CD8-positive, alpha-beta memory T cell (primary cell): ENCODE measurements around the gene TOR4A. TPM values are rescaled to one million over a fixed set of nuclear protein-coding genes. Genes with fewer than 3 reads are reported as not detected.
"Not testable (repeated sequence)": the region's sequence is repeated elsewhere in the genome, so short reads cannot be mapped to it uniquely, and the experiment has no call there.

Experiments
- CTCF ChIA-PET: fragments of 350-600 bp; sonication (Branson Sonifier 250); formaldehyde crosslinking; loops from one replicate; lab custom pipeline; 2021; ENCODE audit warnings: antibody characterized with exemption; lab: Charles Lee
- POLR2A ChIA-PET: fragments of 350-600 bp; sonication (Branson Sonifier 250); formaldehyde crosslinking; loops from one replicate; lab custom pipeline; 2021; ENCODE audit warnings: antibody characterized with exemption; lab: Charles Lee
- DNase-seq, 5 donors: peaks; one replicate each; pipeline versions ENCODE4 v3.0.0 to v3.0.0-alpha.2; 2020 to 2022; ENCODE audit warnings: mixed read lengths in 1 of 5
- H3K27ac ChIP-seq: one replicate; pipeline ENCODE4 v1.7.0; 2013; ENCODE audit warnings: low read depth, mild to moderate bottlenecking, low read length, moderate library complexity
- H3K27me3 ChIP-seq: 2 replicates; pipeline ENCODE4 v1.7.0; 2013; ENCODE audit warnings: low read length, mild to moderate bottlenecking; ENCODE audit not compliant: insufficient read depth, poor library complexity, severe bottlenecking
- H3K36me3 ChIP-seq: 2 replicates; pipeline ENCODE4 v1.7.0; 2013; ENCODE audit warnings: mild to moderate bottlenecking, low read length, moderate library complexity; ENCODE audit not compliant: insufficient read depth
- H3K4me1 ChIP-seq: 2 replicates; pipeline ENCODE4 v1.7.0; 2013; ENCODE audit warnings: mild to moderate bottlenecking, low read length, moderate library complexity; ENCODE audit not compliant: insufficient read depth
- H3K4me3 ChIP-seq: 2 replicates; pipeline ENCODE4 v1.7.0; 2013; ENCODE audit warnings: mild to moderate bottlenecking, low read length
- H3K9me3 ChIP-seq: 2 replicates; pipeline ENCODE4 v1.7.0; 2013; ENCODE audit warnings: mild to moderate bottlenecking, low read length
- H3K27ac Mint-ChIP-seq, 8 donors: one replicate each; pipeline ENCODE4 v1.8.0; 2020 to 2021; ENCODE audit warnings: mixed read lengths in 8 of 8, mild to moderate bottlenecking in 6 of 8, inconsistent platforms in 3 of 8, moderate library complexity in 3 of 8
- H3K27me3 Mint-ChIP-seq, 2 donors: one replicate each; pipeline ENCODE4 v1.8.0; 2020 to 2021; ENCODE audit warnings: mixed read lengths in 2 of 2, mild to moderate bottlenecking in 1 of 2, moderate library complexity in 1 of 2
- H3K36me3 Mint-ChIP-seq, 3 donors: one replicate each; pipeline ENCODE4 v1.8.0; 2020 to 2021; ENCODE audit warnings: mixed read lengths in 3 of 3, inconsistent platforms in 1 of 3, mild to moderate bottlenecking in 1 of 3
- H3K4me1 Mint-ChIP-seq, 3 donors: one replicate each; pipeline ENCODE4 v1.8.0; 2020 to 2021; ENCODE audit warnings: mixed read lengths in 3 of 3, inconsistent platforms in 1 of 3, mild to moderate bottlenecking in 1 of 3
- H3K4me3 Mint-ChIP-seq, 7 donors: one replicate each; pipeline ENCODE4 v1.8.0; 2020 to 2021; ENCODE audit warnings: mixed read lengths in 7 of 7, mild to moderate bottlenecking in 6 of 7, moderate library complexity in 4 of 7, inconsistent platforms in 2 of 7
- H3K9me3 Mint-ChIP-seq, 5 donors: one replicate each; pipeline ENCODE4 v1.8.0; 2020 to 2022; ENCODE audit warnings: mixed read lengths in 5 of 5, mild to moderate bottlenecking in 3 of 5, moderate library complexity in 2 of 5, inconsistent platforms in 1 of 5
- polyA plus RNA-seq: library from polyadenylated mRNA; unstranded; fragments of 300-500 nt; fragmentation: Illumina TruSeq; gene quantifications from one replicate; pipeline ENCODE4 v1.2.3, GENCODE V29; 2021
- total RNA-seq, 2 experiments: library from RNA; stranded (reverse); gene quantifications; one replicate each; pipeline ENCODE4 v1.2.3, GENCODE V29; 2021

Gene TOR4A
- total and polyA plus RNA-seq, 3 experiments from 2014 or later: 1.8 to 3.9 (median 3.3) TPM

- H3K4me1 ChIP-seq, DNase-seq, H3K27me3 ChIP-seq, H3K27ac Mint-ChIP-seq, H3K4me3 Mint-ChIP-seq, H3K27me3 Mint-ChIP-seq, POLR2A ChIA-PET, H3K4me3 ChIP-seq, H3K9me3 Mint-ChIP-seq, H3K9me3 ChIP-seq, H3K27ac ChIP-seq, H3K36me3 ChIP-seq, H3K4me1 Mint-ChIP-seq: not testable (repeated sequence)
- CTCF ChIA-PET: interaction anchor here (0.8 kb wide), 1 partner anchor 135 kb away, joined by 3 read pairs; no protein-coding TSS in a partner anchor
- peaks cover 0 to 54% (median 4%) of the 10 kb centered on the region in 3 donors for H3K36me3 Mint-ChIP-seq
Observed at GRCh38 chr9:137262173-137262908, 15.2 kb upstream of the TOR4A start.

GRCh38 chr9:137262909-137263285, 14.6 kb upstream of the TOR4A start:
- Mint-ChIP-seq H3K4me1 (peaks cover 1 to 5% (median 4%) of the 10 kb centered on the region in 3 donors), H3K27ac (no peak overlapping the region), H3K4me3 (no peak overlapping the region), H3K9me3 (no peaks in the 10 kb centered on the region), H3K27me3 (no peaks in the 10 kb centered on the region), H3K36me3 (peaks cover 0 to 58% (median 7%) of the 10 kb centered on the region in 3 donors)
- ChIA-PET POLR2A (no interaction called here), CTCF (interaction anchor here (0.8 kb wide), 1 partner anchor 135 kb away, joined by 3 read pairs; no protein-coding TSS in a partner anchor)
- no peak overlapping the region for H3K4me3 ChIP-seq
- DNase-seq: no peak
- H3K36me3 ChIP-seq: peaks cover 4% of the 10 kb centered on the region
- no peaks in the 10 kb centered on the region for H3K4me1 ChIP-seq
- no peaks in the 10 kb centered on the region for H3K9me3 ChIP-seq
- H3K27ac ChIP-seq: no peak overlapping the region
- H3K27me3 ChIP-seq: no peaks in the 10 kb centered on the region

GRCh38 chr9:137263506-137263905, 14.0 kb upstream of the TOR4A start:
- Mint-ChIP-seq H3K27me3 (no peaks in the 10 kb centered on the region), H3K9me3 (no peaks in the 10 kb centered on the region), H3K4me1 (peaks cover 1 to 6% (median 4%) of the 10 kb centered on the region in 3 donors), H3K27ac (no peak overlapping the region), H3K4me3 (no peak overlapping the region), H3K36me3 (peaks cover under 1 to 60% (median 7%) of the 10 kb centered on the region in 3 donors)
- Histone ChIP-seq H3K27ac (no peak overlapping the region), H3K4me3 (no peak overlapping the region), H3K4me1 (no peaks in the 10 kb centered on the region), H3K27me3 (no peaks in the 10 kb centered on the region), H3K36me3 (peaks cover 4% of the 10 kb centered on the region), H3K9me3 (no peaks in the 10 kb centered on the region)
- ChIA-PET POLR2A (no interaction called here), CTCF (no interaction called here)
- DNase-seq: no peak

- peaks cover 5 to 60% (median 10%) of the 10 kb centered on the region in 3 donors for H3K36me3 Mint-ChIP-seq
- H3K27me3 Mint-ChIP-seq: no peaks in the 10 kb centered on the region
- H3K4me3 Mint-ChIP-seq: no peak overlapping the region
- CTCF ChIA-PET: no interaction called here
- Histone ChIP-seq H3K9me3 (no peaks in the 10 kb centered on the region), H3K27ac (no peak overlapping the region), H3K4me1 (no peaks in the 10 kb centered on the region), H3K4me3 (no peak overlapping the region), H3K36me3 (peaks cover 4% of the 10 kb centered on the region), H3K27me3 (no peaks in the 10 kb centered on the region)
- H3K9me3 Mint-ChIP-seq: no peaks in the 10 kb centered on the region
- H3K27ac Mint-ChIP-seq: no peak overlapping the region
- no peak for DNase-seq
- POLR2A ChIA-PET: interaction anchor here (0.6 kb wide), 1 partner anchor 24 kb away, joined by 6 read pairs; no protein-coding TSS in a partner anchor
- H3K4me1 Mint-ChIP-seq: peaks cover 1 to 10% (median 4%) of the 10 kb centered on the region in 3 donors
Observed at GRCh38 chr9:137264067-137264466, 13.5 kb upstream of the TOR4A start.

GRCh38 chr9:137265496-137266161, 11.9 kb upstream of the TOR4A start:
- H3K4me3 Mint-ChIP-seq: no peak overlapping the region
- H3K27ac ChIP-seq: no peak overlapping the region
- H3K4me1 Mint-ChIP-seq: peaks cover 3 to 10% (median 4%) of the 10 kb centered on the region in 3 donors
- no peaks in the 10 kb centered on the region for H3K9me3 Mint-ChIP-seq
- no peak overlapping the region for H3K27ac Mint-ChIP-seq
- peaks cover 5 to 65% (median 13%) of the 10 kb centered on the region in 3 donors for H3K36me3 Mint-ChIP-seq
- no peak overlapping the region for H3K4me3 ChIP-seq
- H3K9me3 ChIP-seq: no peaks in the 10 kb centered on the region
- no peaks in the 10 kb centered on the region for H3K27me3 Mint-ChIP-seq
- H3K36me3 ChIP-seq: peaks cover 4% of the 10 kb centered on the region
- no peaks in the 10 kb centered on the region for H3K27me3 ChIP-seq
- POLR2A ChIA-PET: no interaction called here
- DNase-seq: no peak
- H3K4me1 ChIP-seq: no peaks in the 10 kb centered on the region
- CTCF ChIA-PET: interaction anchor here (1.0 kb wide), 1 partner anchor 29 kb away, joined by 4 read pairs; no protein-coding TSS in a partner anchor

- DNase-seq: no peak
- Mint-ChIP-seq H3K9me3 (no peaks in the 10 kb centered on the region), H3K36me3 (peaks cover 5 to 68% (median 13%) of the 10 kb centered on the region in 3 donors), H3K27ac (no peak overlapping the region), H3K27me3 (no peaks in the 10 kb centered on the region), H3K4me1 (peaks cover 4 to 10% (median 7%) of the 10 kb centered on the region in 3 donors), H3K4me3 (no peak overlapping the region)
- Histone ChIP-seq H3K27me3 (no peaks in the 10 kb centered on the region), H3K9me3 (no peaks in the 10 kb centered on the region), H3K4me3 (no peak overlapping the region), H3K4me1 (peaks cover 3% of the 10 kb centered on the region), H3K36me3 (peaks cover 4% of the 10 kb centered on the region), H3K27ac (no peak overlapping the region)
- ChIA-PET POLR2A (no interaction called here), CTCF (interaction anchor here (1.0 kb wide), 1 partner anchor 29 kb away, joined by 4 read pairs; no protein-coding TSS in a partner anchor)
Observed at GRCh38 chr9:137266162-137266527, 11.4 kb upstream of the TOR4A start.

GRCh38 chr9:137266585-137267453, 10.7 kb upstream of the TOR4A start:
- Mint-ChIP-seq H3K4me3 (no peak overlapping the region), H3K36me3 (peaks cover 5 to 68% (median 14%) of the 10 kb centered on the region in 3 donors), H3K27me3 (no peaks in the 10 kb centered on the region), H3K27ac (peak overlapping the region in 1 of 8 donors; percentile 42), H3K9me3 (no peaks in the 10 kb centered on the region), H3K4me1 (peaks cover 6 to 11% (median 11%) of the 10 kb centered on the region in 3 donors)
- CTCF ChIA-PET: no interaction called here
- POLR2A ChIA-PET: interaction anchor here (0.6 kb wide), 1 partner anchor 19 kb away, joined by 3 read pairs; no protein-coding TSS in a partner anchor
- DNase-seq: no peak
- peaks cover 9% of the 10 kb centered on the region for H3K4me1 ChIP-seq
- no peaks in the 10 kb centered on the region for H3K27me3 ChIP-seq
- H3K9me3 ChIP-seq: no peaks in the 10 kb centered on the region
- H3K36me3 ChIP-seq: peaks cover 4% of the 10 kb centered on the region
- no peak overlapping the region for H3K27ac ChIP-seq
- no peak overlapping the region for H3K4me3 ChIP-seq
